SK-N-SH treated with all-trans-retinoic acid at 6 μM for 48 hours (cell line): Measurements from ENCODE around the gene DERA.

Source experiments
- ATAC-seq: fragments of 200-7000 bp; cut with Tn5 transposase; 3 replicates; pipeline ENCODE4 v1.9.1; 2020; ENCODE audit warnings: mild to moderate bottlenecking, moderate library complexity
- ARNTL ChIP-seq: fragments of 450-650 bp; formaldehyde crosslinking; IDR thresholded peaks from 2 replicates; pipeline ENCODE4 v1.5.0; 2020; ENCODE audit warnings: low read depth, mild to moderate bottlenecking, moderate library complexity, borderline replicate concordance
- BACH2 ChIP-seq: fragments of 250-450 bp; sonication (Bioruptor Pico); IDR thresholded peaks from 2 replicates; pipeline ENCODE4 v1.9.0; 2021; ENCODE audit warnings: mild to moderate bottlenecking, borderline replicate concordance
- CREB5 ChIP-seq: fragments of 250-450 bp; sonication (Bioruptor Pico); IDR thresholded peaks from 2 replicates; pipeline ENCODE4 v1.5.1; 2020; ENCODE audit warnings: low read depth, mild to moderate bottlenecking, moderate library complexity
- CSDC2 ChIP-seq: fragments of 250-450 bp; sonication (Bioruptor Pico); IDR thresholded peaks from 2 replicates; pipeline ENCODE4 v1.5.0; 2020; ENCODE audit warnings: mild to moderate bottlenecking, moderate library complexity
- CSRNP3 ChIP-seq: fragments of 250-450 bp; sonication (Bioruptor Pico); IDR thresholded peaks from 2 replicates; pipeline ENCODE4 v1.5.1; 2021; ENCODE audit warnings: mild to moderate bottlenecking, moderate library complexity
- ESRRG ChIP-seq: fragments of 250-450 bp; sonication (Bioruptor Pico); IDR thresholded peaks from 2 replicates; pipeline ENCODE4 v1.6.1; 2021; ENCODE audit warnings: mild to moderate bottlenecking
- GLIS3 ChIP-seq: fragments of 250-450 bp; sonication (Bioruptor Pico); IDR thresholded peaks from 2 replicates; pipeline ENCODE4 v1.5.0; 2020; ENCODE audit warnings: mild to moderate bottlenecking, moderate library complexity
- ISL1 ChIP-seq: fragments of 250-450 bp; sonication (Bioruptor Pico); IDR thresholded peaks from 2 replicates; pipeline ENCODE4 v2.1.2; 2022; ENCODE audit warnings: mild to moderate bottlenecking, moderate library complexity
- OSR1 ChIP-seq: fragments of 250-450 bp; sonication (Bioruptor Pico); IDR thresholded peaks from 2 replicates; pipeline ENCODE4 v1.8.0; 2022; ENCODE audit warnings: moderate library complexity, mild to moderate bottlenecking, inconsistent platforms
- PPARA ChIP-seq: fragments of 250-450 bp; sonication (Bioruptor Pico); IDR thresholded peaks from 2 replicates; pipeline ENCODE4 v1.5.0; 2020; ENCODE audit warnings: mild to moderate bottlenecking, borderline replicate concordance
- RARB ChIP-seq: fragments of 250-450 bp; sonication (Bioruptor Pico); IDR thresholded peaks from 2 replicates; pipeline ENCODE4 v1.8.0; 2021; ENCODE audit warnings: mild to moderate bottlenecking, moderate library complexity
- TCF4 ChIP-seq: fragments of 250-450 bp; sonication (Bioruptor Pico); IDR thresholded peaks from 2 replicates; pipeline ENCODE4 v1.8.0; 2021; ENCODE audit warnings: mild to moderate bottlenecking, moderate library complexity, borderline replicate concordance
- TOX ChIP-seq: fragments of 250-450 bp; sonication (Bioruptor Pico); IDR thresholded peaks from 2 replicates; pipeline ENCODE4 v1.8.0; 2021; ENCODE audit warnings: mild to moderate bottlenecking, moderate library complexity, borderline replicate concordance
- TSHZ2 ChIP-seq: fragments of 250-450 bp; sonication (Bioruptor Pico); IDR thresholded peaks from 2 replicates; pipeline ENCODE4 v1.5.0; 2020; ENCODE audit warnings: mild to moderate bottlenecking, moderate library complexity
- ZC3H10 ChIP-seq: fragments of 250-450 bp; sonication (Bioruptor Pico); IDR thresholded peaks from 2 replicates; pipeline ENCODE4 v1.5.1; 2021; ENCODE audit warnings: mild to moderate bottlenecking, moderate library complexity
- ZFP3 ChIP-seq: fragments of 250-450 bp; sonication (Bioruptor Pico); IDR thresholded peaks from 2 replicates; pipeline ENCODE4 v1.5.0; 2020; ENCODE audit warnings: mild to moderate bottlenecking, moderate library complexity
- ZFP30 ChIP-seq: fragments of 450-650 bp; formaldehyde crosslinking; IDR thresholded peaks from 2 replicates; pipeline ENCODE4 v1.5.0; 2022; ENCODE audit warnings: mild to moderate bottlenecking, moderate library complexity
- ZNF565 ChIP-seq: fragments of 450-650 bp; formaldehyde crosslinking; conservative IDR thresholded peaks from 2 replicates; pipeline ENCODE4 v1.5.0; 2020; ENCODE audit warnings: low read depth, mild to moderate bottlenecking, moderate library complexity
- ZNF70 ChIP-seq: fragments of 450-650 bp; formaldehyde crosslinking; IDR thresholded peaks from 2 replicates; pipeline ENCODE4 v1.5.0; 2020; ENCODE audit warnings: mild to moderate bottlenecking, moderate library complexity
- ZNF8 ChIP-seq: fragments of 450-650 bp; formaldehyde crosslinking; IDR thresholded peaks from 2 replicates; pipeline ENCODE4 v1.5.0; 2020; ENCODE audit warnings: mild to moderate bottlenecking, moderate library complexity
- TF ChIP-seq, protein P1 (sequence below): fragments of 250-450 bp; sonication (Bioruptor Pico); IDR thresholded peaks from 2 replicates; pipeline ENCODE4 v1.8.0; 2021; ENCODE audit warnings: low read depth, mild to moderate bottlenecking, moderate library complexity, borderline replicate concordance
- TF ChIP-seq, protein P2 (sequence below): fragments of 250-450 bp; sonication (Bioruptor Pico); IDR thresholded peaks from 2 replicates; pipeline ENCODE4 v1.8.0; 2020; ENCODE audit warnings: mild to moderate bottlenecking, moderate library complexity, borderline replicate concordance

Gene DERA

DNA sequence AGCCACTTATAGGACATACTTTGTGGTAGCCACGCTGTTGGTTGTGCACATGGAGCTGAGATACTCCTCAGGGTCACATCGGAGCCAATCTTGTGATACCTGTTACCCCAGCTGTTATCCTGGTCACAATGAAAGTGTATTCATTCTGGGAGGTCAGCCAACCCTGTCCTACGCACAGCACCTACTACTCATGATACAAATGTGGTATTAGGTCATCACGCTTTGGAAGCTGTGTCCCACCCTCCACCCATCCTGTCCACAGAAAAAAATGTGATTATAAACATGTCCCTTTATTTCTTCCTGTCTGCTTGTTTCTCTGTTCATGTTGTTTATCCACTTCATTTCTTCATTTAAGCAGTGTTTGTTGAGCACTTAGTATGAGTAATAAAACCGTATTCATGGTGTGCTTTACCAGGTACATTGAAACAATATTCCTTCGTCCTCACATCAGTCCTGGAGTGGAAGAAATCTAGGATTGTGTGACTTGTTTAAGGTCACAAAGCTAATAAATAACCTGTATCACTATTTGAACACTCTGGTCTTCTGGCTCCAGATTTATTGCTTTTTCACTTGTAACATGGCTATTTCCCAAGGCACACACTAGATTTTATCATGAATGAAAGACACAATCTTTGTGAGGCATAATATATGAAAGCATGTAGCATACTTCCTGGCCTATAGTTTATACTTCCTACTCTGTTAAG is 73.1 kb downstream of the DERA start:
- ATAC-seq, result no peak
- TF ChIP-seq CREB5 (no peak), ZC3H10 (CRISPR knock-in tag) (no peak), ZNF8 (CRISPR knock-in tag) (no peak), GLIS3 (no peak), CSDC2 (CRISPR knock-in tag) (no peak), PPARA (CRISPR knock-in tag) (no peak), RARB (CRISPR knock-in tag) (no peak), ISL1 (no peak), TOX (CRISPR knock-in tag) (no peak), OSR1 (no peak), CSRNP3 (CRISPR knock-in tag) (no peak), ARNTL (no peak), ZFP3 (no peak), ZNF565 (no peak), ESRRG (CRISPR knock-in tag) (no peak), BACH2 (CRISPR knock-in tag) (no peak), ZNF70 (CRISPR knock-in tag) (no peak), ZFP30 (no peak)
- TF ChIP-seq, protein P1, sequence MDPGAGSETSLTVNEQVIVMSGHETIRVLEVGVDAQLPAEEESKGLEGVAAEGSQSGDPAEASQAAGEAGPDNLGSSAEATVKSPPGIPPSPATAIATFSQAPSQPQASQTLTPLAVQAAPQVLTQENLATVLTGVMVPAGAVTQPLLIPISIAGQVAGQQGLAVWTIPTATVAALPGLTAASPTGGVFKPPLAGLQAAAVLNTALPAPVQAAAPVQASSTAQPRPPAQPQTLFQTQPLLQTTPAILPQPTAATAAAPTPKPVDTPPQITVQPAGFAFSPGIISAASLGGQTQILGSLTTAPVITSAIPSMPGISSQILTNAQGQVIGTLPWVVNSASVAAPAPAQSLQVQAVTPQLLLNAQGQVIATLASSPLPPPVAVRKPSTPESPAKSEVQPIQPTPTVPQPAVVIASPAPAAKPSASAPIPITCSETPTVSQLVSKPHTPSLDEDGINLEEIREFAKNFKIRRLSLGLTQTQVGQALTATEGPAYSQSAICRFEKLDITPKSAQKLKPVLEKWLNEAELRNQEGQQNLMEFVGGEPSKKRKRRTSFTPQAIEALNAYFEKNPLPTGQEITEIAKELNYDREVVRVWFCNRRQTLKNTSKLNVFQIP (CRISPR knock-in tag), result no peak
- TF ChIP-seq, protein P2, sequence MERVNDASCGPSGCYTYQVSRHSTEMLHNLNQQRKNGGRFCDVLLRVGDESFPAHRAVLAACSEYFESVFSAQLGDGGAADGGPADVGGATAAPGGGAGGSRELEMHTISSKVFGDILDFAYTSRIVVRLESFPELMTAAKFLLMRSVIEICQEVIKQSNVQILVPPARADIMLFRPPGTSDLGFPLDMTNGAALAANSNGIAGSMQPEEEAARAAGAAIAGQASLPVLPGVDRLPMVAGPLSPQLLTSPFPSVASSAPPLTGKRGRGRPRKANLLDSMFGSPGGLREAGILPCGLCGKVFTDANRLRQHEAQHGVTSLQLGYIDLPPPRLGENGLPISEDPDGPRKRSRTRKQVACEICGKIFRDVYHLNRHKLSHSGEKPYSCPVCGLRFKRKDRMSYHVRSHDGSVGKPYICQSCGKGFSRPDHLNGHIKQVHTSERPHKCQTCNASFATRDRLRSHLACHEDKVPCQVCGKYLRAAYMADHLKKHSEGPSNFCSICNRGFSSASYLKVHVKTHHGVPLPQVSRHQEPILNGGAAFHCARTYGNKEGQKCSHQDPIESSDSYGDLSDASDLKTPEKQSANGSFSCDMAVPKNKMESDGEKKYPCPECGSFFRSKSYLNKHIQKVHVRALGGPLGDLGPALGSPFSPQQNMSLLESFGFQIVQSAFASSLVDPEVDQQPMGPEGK (CRISPR knock-in tag), result no peak
- TF ChIP-seq, all 23 proteins: peak for 0

DNA sequence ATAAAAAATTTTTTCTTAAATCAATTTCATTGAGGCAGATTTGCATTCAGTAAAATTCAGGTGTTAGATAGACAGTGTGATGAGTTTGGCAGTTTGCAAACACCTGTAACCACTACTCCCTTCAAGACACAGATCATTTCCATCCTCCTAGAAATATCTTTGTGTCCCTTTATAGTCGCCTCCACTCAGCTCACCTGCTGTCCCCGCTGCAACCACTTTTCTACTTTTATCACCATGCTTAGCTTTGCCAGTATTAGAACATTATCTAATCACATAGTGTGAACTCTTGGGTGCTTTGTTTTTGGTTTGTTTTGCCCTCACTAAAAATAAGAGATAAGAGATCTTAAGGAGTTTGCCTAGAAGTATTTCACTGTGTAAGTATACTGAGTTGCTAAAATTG is 73.8 kb downstream of the DERA start:
- TF ChIP-seq ZNF70 (CRISPR knock-in tag), result no peak
- no peak for ATAC-seq

GRCh38 chr12:15987696-15988095 is 76.6 kb downstream of the DERA start:
- no peak for ATAC-seq

More at GRCh38 chr12:15987696-15988095, 76.6 kb downstream of the DERA start:
- no peak for TF ChIP-seq TSHZ2 (CRISPR knock-in tag)
- TF ChIP-seq PPARA (CRISPR knock-in tag), result no peak
- no peak for TF ChIP-seq ARNTL
- TF ChIP-seq CREB5, result no peak
- no peak for TF ChIP-seq ZNF8 (CRISPR knock-in tag)
- TF ChIP-seq TCF4 (CRISPR knock-in tag), result no peak
